GM23338 (cell line): ENCODE data around the gene ATP2A3.

Source experiments
- CREB1 ChIP-seq: fragments of 250-450 bp; sonication (Bioruptor Pico); IDR thresholded peaks from 2 replicates; pipeline ENCODE4 v1.5.0; 2020; ENCODE audit warnings: low read depth, mild to moderate bottlenecking, moderate library complexity
- EZH2 ChIP-seq: fragments of 200-600 bp; sonication (generic); IDR thresholded peaks from one replicate; pipeline ENCODE4 v1.8.0; 2017; ENCODE audit warnings: antibody characterized with exemption, mild to moderate bottlenecking, low read depth; ENCODE audit not compliant: unreplicated experiment
- EZH2phosphoT487 ChIP-seq: fragments of 200-600 bp; sonication (generic); IDR thresholded peaks from one replicate; pipeline ENCODE4 v1.8.1; 2018; ENCODE audit warnings: antibody characterized with exemption; ENCODE audit not compliant: unreplicated experiment
- JUNB ChIP-seq: IDR thresholded peaks from one replicate; pipeline ENCODE4 v1.6.1; 2016; ENCODE audit warnings: antibody characterized with exemption; ENCODE audit not compliant: unreplicated experiment
- POLR2AphosphoS5 ChIP-seq: IDR thresholded peaks from 2 replicates; pipeline ENCODE4 v1.6.1; 2016; ENCODE audit warnings: antibody characterized with exemption, low read depth
- ZNF114 ChIP-seq: fragments of 250-450 bp; sonication (Bioruptor Pico); IDR thresholded peaks from 2 replicates; pipeline ENCODE4 v1.5.0; 2020; ENCODE audit warnings: mild to moderate bottlenecking, moderate library complexity
- ZNF331 ChIP-seq: fragments of 250-450 bp; sonication (Bioruptor Pico); IDR thresholded peaks from 2 replicates; pipeline ENCODE4 v1.5.0; 2020; ENCODE audit warnings: low read depth, mild to moderate bottlenecking, moderate library complexity
- TF ChIP-seq, protein P1 (sequence below), 2 experiments: fragments of 200-600 bp in 1 of 2; sonication (generic) in 1 of 2; conservative IDR thresholded peaks; 2 replicates each; pipeline versions ENCODE4 v1.5.1 to v1.6.1; 2016 to 2017; ENCODE audit warnings: antibody characterized with exemption in 2 of 2, low read depth in 2 of 2, mild to moderate bottlenecking in 2 of 2, moderate library complexity in 1 of 2
- TF ChIP-seq, protein P2 (sequence below): IDR thresholded peaks from 2 replicates; pipeline ENCODE4 v1.6.1; 2016; ENCODE audit warnings: antibody characterized with exemption
- TF ChIP-seq, protein P3 (sequence below): IDR thresholded peaks from one replicate; pipeline ENCODE4 v1.6.1; 2018; ENCODE audit warnings: antibody characterized with exemption; ENCODE audit not compliant: unreplicated experiment

DNA sequence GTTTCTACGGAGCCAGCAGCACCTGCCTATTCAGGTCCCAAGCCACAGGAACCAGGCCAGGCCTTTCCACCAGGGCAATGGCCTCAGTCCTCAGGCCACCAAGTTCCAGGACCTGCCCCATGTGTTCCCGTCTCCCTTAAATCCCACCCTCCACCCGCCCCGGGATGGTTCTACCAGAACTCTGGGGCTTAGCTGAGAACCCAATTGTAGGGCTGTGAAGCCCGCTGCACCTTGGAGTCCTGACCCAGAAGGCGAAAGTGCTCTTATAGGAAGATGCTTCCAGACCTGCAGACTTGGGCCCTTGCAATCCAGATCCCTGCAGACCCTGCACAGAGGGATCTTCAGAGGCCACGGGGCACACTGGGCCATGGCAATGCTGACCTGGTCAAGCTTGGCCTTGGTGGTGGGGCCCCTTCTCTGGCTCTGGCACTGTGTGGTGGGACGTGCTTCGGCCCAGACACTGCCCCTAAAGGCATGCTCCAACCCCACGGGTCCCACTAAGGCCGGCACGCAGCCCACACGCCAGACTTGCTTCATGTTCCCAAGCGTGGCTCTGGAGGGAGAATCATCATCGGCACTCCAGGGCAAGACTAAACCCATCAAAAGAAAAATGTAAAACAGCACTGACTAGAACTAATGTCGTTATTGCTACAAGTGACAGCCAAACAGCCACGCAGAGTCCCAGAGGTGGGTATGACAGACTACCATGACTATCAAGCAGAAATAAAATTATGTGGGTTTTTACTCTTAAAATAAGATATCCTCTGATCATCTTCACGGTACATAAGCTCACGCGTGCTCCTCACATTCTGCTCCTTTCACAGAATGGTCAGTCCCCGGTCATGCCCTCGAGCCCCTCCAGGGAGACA is 41.3 kb upstream of the ATP2A3 start:
- TF ChIP-seq, protein P1, sequence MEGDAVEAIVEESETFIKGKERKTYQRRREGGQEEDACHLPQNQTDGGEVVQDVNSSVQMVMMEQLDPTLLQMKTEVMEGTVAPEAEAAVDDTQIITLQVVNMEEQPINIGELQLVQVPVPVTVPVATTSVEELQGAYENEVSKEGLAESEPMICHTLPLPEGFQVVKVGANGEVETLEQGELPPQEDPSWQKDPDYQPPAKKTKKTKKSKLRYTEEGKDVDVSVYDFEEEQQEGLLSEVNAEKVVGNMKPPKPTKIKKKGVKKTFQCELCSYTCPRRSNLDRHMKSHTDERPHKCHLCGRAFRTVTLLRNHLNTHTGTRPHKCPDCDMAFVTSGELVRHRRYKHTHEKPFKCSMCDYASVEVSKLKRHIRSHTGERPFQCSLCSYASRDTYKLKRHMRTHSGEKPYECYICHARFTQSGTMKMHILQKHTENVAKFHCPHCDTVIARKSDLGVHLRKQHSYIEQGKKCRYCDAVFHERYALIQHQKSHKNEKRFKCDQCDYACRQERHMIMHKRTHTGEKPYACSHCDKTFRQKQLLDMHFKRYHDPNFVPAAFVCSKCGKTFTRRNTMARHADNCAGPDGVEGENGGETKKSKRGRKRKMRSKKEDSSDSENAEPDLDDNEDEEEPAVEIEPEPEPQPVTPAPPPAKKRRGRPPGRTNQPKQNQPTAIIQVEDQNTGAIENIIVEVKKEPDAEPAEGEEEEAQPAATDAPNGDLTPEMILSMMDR (conservative IDR thresholded peaks at IDR 0.05; ENCODE audit: low read depth in 2 of 2) = no peak
- TF ChIP-seq, protein P2, sequence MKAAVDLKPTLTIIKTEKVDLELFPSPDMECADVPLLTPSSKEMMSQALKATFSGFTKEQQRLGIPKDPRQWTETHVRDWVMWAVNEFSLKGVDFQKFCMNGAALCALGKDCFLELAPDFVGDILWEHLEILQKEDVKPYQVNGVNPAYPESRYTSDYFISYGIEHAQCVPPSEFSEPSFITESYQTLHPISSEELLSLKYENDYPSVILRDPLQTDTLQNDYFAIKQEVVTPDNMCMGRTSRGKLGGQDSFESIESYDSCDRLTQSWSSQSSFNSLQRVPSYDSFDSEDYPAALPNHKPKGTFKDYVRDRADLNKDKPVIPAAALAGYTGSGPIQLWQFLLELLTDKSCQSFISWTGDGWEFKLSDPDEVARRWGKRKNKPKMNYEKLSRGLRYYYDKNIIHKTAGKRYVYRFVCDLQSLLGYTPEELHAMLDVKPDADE = no peak
- no peak for TF ChIP-seq POLR2AphosphoS5
- TF ChIP-seq JUNB = no peak
- TF ChIP-seq EZH2 = no peak
- no peak for TF ChIP-seq CREB1 (CRISPR knock-in tag)
- TF ChIP-seq EZH2phosphoT487 = no peak
- TF ChIP-seq, protein P3, sequence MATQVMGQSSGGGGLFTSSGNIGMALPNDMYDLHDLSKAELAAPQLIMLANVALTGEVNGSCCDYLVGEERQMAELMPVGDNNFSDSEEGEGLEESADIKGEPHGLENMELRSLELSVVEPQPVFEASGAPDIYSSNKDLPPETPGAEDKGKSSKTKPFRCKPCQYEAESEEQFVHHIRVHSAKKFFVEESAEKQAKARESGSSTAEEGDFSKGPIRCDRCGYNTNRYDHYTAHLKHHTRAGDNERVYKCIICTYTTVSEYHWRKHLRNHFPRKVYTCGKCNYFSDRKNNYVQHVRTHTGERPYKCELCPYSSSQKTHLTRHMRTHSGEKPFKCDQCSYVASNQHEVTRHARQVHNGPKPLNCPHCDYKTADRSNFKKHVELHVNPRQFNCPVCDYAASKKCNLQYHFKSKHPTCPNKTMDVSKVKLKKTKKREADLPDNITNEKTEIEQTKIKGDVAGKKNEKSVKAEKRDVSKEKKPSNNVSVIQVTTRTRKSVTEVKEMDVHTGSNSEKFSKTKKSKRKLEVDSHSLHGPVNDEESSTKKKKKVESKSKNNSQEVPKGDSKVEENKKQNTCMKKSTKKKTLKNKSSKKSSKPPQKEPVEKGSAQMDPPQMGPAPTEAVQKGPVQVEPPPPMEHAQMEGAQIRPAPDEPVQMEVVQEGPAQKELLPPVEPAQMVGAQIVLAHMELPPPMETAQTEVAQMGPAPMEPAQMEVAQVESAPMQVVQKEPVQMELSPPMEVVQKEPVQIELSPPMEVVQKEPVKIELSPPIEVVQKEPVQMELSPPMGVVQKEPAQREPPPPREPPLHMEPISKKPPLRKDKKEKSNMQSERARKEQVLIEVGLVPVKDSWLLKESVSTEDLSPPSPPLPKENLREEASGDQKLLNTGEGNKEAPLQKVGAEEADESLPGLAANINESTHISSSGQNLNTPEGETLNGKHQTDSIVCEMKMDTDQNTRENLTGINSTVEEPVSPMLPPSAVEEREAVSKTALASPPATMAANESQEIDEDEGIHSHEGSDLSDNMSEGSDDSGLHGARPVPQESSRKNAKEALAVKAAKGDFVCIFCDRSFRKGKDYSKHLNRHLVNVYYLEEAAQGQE = no peak
- TF ChIP-seq ZNF114 = no peak
- TF ChIP-seq ZNF331 (CRISPR knock-in tag) = no peak
